Left lung (tissue), 10 donors: ENCODE measurements around the gene PRDX3. TPM values are rescaled to one million over a fixed set of nuclear protein-coding genes. Genes with fewer than 3 reads are reported as not detected.

Experiments used
- ATAC-seq: fragments of 200-7000 bp; cut with Tn5 transposase; one replicate; pipeline ENCODE4 v1.9.1; 2020; ENCODE audit warnings: moderate library complexity
- DNase-seq, 4 donors: peaks; one replicate each; pipeline ENCODE4 v3.0.0-alpha.2; 2013 to 2020
- H3K27ac ChIP-seq, 2 donors: fragments of 200-600 bp; sonication (generic) in 1 of 2; one replicate each; pipeline versions ENCODE4 v1.5.0 to v1.8.0; 2020 to 2021
- H3K27me3 ChIP-seq, 2 donors: fragments of 200-600 bp; sonication (generic) in 1 of 2; one replicate each; pipeline versions ENCODE4 v1.5.0 to v1.8.0; 2020 to 2021
- H3K36me3 ChIP-seq, 2 donors: fragments of 200-600 bp; sonication (generic) in 1 of 2; one replicate each; pipeline versions ENCODE4 v1.5.0 to v1.8.0; 2020 to 2021
- H3K4me1 ChIP-seq, 2 donors: fragments of 200-600 bp; one replicate each; pipeline ENCODE4 v1.8.0; 2021
- H3K4me3 ChIP-seq, 2 donors: fragments of 200-600 bp; sonication (generic) in 1 of 2; one replicate each; pipeline versions ENCODE4 v1.5.0 to v1.8.0; 2020 to 2021; ENCODE audit warnings: mild to moderate bottlenecking in 1 of 2
- H3K9me3 ChIP-seq, 2 donors: fragments of 200-600 bp; sonication (generic) in 1 of 2; one replicate each; pipeline versions ENCODE4 v1.5.0 to v1.8.0; 2020 to 2021
- intact Hi-C, 2 donors: fragments of 100-400 bp; cut with DNase I; formaldehyde crosslinking; loops; one replicate each; pipeline versions ENCODE4 v1.11.2 to v1.14.2; 2022
- polyA plus RNA-seq, 6 donors: library from polyadenylated mRNA; unstranded; fragments of 120-200 nt; gene quantifications; one replicate each; pipeline ENCODE4 v1.2.1, GENCODE V29; 2013; ENCODE audit not compliant: insufficient read length in 6 of 6
- total RNA-seq, 2 donors: library from RNA; stranded (reverse); fragmentation: NEBNext Ultra II Directional; extraction: Animal tissue kit (Norgen Biotek cat#: 25700); gene quantifications; one replicate each; pipeline ENCODE4 v1.2.1, GENCODE V29; 2021
- TF ChIP-seq, protein P1 (sequence below), 2 donors: fragments of 200-600 bp; sonication (generic) in 1 of 2; IDR thresholded peaks; one replicate each; pipeline versions ENCODE4 v1.5.0 to v1.8.0; 2021; ENCODE audit warnings: antibody characterized with exemption in 2 of 2
- donor health status: DM: no; HTN: yes; CAD: no.
- donor health status: DM: no; HTN: no; CAD: no.

Gene PRDX3
- total and polyA plus RNA-seq, 8 donors: 122 to 209 (median 183) TPM

GRCh38 chr10:119197921-119198320 is 19.3 kb upstream of the PRDX3 start:
- DNase-seq (no peak), ATAC-seq (no peak)
- intact Hi-C loops: no loop called here

GRCh38 chr10:119191881-119192280 is 13.3 kb upstream of the PRDX3 start:
- Histone ChIP-seq H3K27ac (no peak overlapping the region), H3K4me3 (no peak overlapping the region), H3K9me3 (no peaks in the 10 kb centered on the region), H3K36me3 (no peaks in the 10 kb centered on the region), H3K4me1 (no peaks in the 10 kb centered on the region), H3K27me3 (no peaks in the 10 kb centered on the region)
- DNase-seq (no peak), ATAC-seq (no peak)
- TF ChIP-seq, protein P1, sequence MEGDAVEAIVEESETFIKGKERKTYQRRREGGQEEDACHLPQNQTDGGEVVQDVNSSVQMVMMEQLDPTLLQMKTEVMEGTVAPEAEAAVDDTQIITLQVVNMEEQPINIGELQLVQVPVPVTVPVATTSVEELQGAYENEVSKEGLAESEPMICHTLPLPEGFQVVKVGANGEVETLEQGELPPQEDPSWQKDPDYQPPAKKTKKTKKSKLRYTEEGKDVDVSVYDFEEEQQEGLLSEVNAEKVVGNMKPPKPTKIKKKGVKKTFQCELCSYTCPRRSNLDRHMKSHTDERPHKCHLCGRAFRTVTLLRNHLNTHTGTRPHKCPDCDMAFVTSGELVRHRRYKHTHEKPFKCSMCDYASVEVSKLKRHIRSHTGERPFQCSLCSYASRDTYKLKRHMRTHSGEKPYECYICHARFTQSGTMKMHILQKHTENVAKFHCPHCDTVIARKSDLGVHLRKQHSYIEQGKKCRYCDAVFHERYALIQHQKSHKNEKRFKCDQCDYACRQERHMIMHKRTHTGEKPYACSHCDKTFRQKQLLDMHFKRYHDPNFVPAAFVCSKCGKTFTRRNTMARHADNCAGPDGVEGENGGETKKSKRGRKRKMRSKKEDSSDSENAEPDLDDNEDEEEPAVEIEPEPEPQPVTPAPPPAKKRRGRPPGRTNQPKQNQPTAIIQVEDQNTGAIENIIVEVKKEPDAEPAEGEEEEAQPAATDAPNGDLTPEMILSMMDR (IDR thresholded peaks at IDR 0.05): no peak
- intact Hi-C loops: no loop called here

More at GRCh38 chr10:119197921-119198320, 19.3 kb upstream of the PRDX3 start:
- TF ChIP-seq, protein P1 (IDR thresholded peaks at IDR 0.05): no peak
- Histone ChIP-seq H3K4me3 (no peak overlapping the region), H3K4me1 (peaks cover 0 to 19% of the 10 kb centered on the region in 2 donors), H3K36me3 (no peaks in the 10 kb centered on the region), H3K27ac (no peak overlapping the region), H3K27me3 (peaks cover 0 to 4% of the 10 kb centered on the region in 2 donors), H3K9me3 (no peaks in the 10 kb centered on the region)

- ATAC-seq: no peak
- Histone ChIP-seq H3K27ac (no peak overlapping the region), H3K36me3 (no peaks in the 10 kb centered on the region), H3K27me3 (no peaks in the 10 kb centered on the region), H3K4me3 (no peak overlapping the region), H3K9me3 (no peaks in the 10 kb centered on the region), H3K4me1 (no peaks in the 10 kb centered on the region)
- intact Hi-C loops: no loop called here
- TF ChIP-seq, protein P1 (IDR thresholded peaks at IDR 0.05): no peak
- no peak for DNase-seq
Observed at GRCh38 chr10:119190954-119191785, 12.6 kb upstream of the PRDX3 start.

DNA sequence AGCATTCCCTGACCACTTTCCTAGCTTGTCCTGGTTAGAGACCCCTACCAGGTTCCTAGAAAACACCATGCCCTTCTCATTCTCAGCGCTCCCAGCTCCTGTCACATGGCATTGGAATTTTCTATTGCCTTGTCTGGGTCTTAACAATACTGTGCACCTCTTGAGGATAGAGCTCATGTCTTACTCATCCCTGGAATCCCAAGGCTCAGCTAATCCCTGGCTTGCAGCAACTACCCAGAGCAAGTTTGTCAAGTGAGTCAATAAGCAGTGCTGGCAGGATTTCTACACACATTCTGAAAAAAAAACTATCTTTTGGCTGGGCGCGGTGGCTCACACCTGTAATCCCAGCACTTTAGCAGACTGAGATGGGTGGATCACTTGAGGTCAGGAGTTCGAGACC is 11.7 kb upstream of the PRDX3 start:
- Histone ChIP-seq H3K4me3 (no peak overlapping the region), H3K4me1 (no peaks in the 10 kb centered on the region), H3K27me3 (no peaks in the 10 kb centered on the region), H3K27ac (no peak overlapping the region), H3K36me3 (no peaks in the 10 kb centered on the region), H3K9me3 (no peaks in the 10 kb centered on the region)
- TF ChIP-seq, protein P1 (IDR thresholded peaks at IDR 0.05): no peak
- peak; percentile 27 for ATAC-seq
- DNase-seq: no peak
- intact Hi-C loops: no loop called here

- Histone ChIP-seq H3K36me3 (no peaks in the 10 kb centered on the region), H3K9me3 (no peaks in the 10 kb centered on the region), H3K27me3 (no peaks in the 10 kb centered on the region), H3K4me1 (no peaks in the 10 kb centered on the region), H3K27ac (no peak overlapping the region), H3K4me3 (no peak overlapping the region)
- DNase-seq: no peak
- intact Hi-C loops: no loop called here
- TF ChIP-seq, protein P1 (IDR thresholded peaks at IDR 0.05): no peak
- ATAC-seq: no peak
Observed at GRCh38 chr10:119189811-119190282, 11.2 kb upstream of the PRDX3 start.
